HG03575 (cell line): ENCODE data around the gene MYH15.
"Not testable (repeated sequence)": the region's sequence is repeated elsewhere in the genome, so short reads cannot be mapped to it uniquely, and the experiment has no call there.

Experiments used
- ATAC-seq: cut with Tn5 transposase; IDR thresholded peaks from one replicate; pipeline ENCODE4 v1.9.1; 2021; ENCODE audit not compliant: unreplicated experiment, insufficient number of reproducible peaks, low FRiP score; ENCODE audit errors: extremely low read depth

The MYH15 gene

DNA sequence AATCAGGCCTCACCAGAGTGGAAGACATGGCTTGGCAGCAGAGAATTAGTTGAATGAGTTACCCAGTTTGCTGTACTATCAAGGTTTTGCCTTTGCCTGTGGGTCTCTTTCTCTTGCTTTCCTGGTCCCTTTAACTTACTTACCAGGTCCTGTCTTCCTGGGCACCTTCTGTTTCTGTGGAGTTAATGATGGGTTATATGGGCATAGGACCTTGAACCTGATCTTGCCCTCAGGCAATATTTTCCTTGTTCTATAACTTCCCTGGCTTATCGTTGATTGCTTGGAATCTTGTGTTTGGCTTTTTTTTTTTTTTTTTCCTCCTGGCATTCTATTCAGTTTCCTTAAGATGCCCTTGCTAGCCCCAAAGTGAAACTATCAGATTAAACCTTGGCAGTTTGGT, 107.2 kb downstream of the MYH15 start:
- ATAC-seq, result no peak

DNA sequence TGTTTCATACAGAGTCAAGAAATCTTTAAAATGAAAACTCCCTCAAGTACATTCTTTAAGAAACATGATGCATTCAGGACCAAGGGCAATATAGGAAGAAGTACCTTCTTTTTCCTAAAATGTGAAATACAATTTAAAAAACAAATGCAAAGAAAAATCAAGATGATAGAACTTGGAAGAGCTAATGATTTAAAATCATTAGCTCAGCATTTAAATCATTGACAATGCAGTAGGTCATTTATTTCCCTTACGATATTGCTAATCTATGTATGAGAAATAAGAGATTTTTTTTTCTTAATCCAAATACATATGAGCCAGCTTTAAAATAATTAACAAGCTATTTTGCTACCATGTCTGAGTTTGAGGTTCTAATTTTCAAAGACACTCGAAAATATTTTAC, 108.6 kb downstream of the MYH15 start:
- ATAC-seq, result no peak

DNA sequence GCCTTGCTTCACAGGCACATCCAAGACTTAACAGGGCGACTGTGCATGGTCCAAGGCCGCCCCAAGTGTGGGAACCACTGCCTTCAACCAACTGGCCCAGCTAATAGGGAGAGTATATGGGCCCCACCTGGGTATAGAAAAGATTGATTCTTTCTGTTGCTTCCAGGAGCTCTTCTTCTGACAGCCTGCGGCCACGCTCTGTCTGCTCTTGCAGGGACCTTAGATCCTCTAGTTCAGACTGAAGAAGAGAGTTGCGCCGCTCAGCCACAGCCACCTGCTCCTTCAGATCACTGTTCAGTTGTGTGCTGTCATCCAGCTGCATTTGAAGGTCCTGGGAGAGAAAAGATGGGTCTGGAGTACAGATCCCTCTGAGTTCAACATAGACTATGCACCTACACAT, 111.9 kb downstream of the MYH15 start:
- ATAC-seq, result no peak

DNA sequence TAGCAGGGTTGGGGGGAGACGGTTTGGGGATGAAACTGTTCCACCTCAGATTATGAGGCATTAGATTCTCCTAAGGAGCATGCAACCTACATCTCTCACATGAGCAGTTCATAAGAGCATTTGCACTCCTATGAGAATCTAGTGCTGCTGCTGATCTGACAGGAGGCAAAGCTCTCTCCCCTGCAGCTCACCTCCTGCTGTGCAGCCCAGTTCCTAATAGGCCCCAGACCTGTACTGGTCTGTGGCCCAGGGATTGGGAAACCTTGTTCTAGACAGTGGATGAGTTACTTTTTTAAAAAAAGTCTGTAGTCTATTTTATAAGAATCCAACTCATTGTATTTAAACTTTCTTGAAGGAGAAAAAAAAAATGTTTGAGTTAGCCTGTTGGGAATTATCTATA, 114.1 kb downstream of the MYH15 start:
- ATAC-seq, result no peak

DNA sequence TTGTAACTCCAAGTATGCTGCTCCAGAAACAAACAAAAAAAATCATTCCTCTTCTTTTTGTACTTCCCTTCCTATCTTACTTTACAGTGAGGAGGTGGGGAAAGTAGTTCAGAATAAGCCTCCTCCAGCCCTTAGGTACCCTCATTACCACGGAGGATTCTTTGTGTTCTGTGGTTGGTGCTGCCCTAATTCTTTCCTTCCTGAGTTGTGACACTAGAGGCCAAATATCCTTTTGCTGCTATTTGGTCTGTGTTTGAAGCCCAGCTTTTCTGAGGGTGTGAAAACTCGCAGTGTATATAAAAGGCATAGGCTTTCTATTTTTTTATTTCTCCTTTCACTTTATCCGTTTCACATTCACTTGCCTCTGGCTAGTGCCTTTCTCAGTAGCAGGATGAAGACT, 115.8 kb downstream of the MYH15 start:
- ATAC-seq, result no peak

DNA sequence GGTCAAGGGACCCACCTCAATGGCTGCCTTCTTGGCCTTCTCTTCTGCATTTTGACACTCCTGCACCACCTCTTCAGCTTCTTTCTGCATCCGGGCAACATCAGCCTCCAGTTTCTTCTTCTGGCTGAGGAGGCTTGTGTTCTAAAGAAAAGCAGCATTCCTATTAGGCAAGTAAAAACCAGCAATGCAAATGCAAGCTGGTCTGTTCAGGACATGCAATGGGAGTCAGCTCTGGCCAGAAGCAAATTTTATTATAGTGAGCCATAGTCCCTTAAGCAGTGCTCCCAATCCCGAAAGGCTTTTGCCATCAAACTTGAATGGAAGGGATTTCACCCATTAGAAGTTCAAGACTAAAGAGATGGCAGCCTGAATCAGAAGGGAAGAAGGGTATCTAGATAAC, 116.4 kb downstream of the MYH15 start:
- no peak for ATAC-seq

DNA sequence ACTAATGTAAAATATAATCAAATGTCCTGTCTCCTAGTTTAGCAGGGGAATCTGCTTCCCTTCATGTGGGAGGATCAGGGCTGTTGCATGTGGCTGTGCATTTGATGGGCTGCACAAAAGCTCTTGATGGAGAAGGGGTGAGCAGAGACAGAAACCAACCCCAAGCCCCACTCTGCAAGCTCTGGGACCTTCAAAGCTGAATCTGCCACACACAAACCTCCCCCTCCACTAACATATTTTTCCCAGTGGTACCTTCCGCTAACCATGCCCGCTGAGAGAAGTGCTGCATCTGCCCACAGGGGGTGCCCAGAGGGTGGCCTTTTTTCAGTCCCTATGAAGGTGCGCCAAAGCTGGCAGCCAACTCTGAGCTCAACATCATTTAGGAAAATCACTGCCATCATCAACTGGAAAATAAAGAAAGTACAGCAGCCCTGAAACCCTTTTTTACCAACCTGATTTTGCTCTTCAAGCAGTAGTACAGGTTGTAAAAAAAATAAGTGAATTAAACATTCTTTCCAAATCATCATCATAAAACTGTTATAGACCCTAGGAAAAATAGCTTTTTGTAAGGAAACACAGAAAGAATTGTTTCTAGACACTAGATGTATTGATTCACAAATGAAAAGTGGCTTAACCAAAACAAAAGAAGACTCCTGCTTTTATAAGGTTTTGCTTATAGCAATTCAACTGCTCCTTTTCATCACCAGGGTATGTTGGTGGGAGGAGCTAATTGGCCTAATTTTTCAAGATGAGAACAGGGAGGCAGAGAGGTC, 117.1 kb downstream of the MYH15 start:
- ATAC-seq, result no peak

DNA sequence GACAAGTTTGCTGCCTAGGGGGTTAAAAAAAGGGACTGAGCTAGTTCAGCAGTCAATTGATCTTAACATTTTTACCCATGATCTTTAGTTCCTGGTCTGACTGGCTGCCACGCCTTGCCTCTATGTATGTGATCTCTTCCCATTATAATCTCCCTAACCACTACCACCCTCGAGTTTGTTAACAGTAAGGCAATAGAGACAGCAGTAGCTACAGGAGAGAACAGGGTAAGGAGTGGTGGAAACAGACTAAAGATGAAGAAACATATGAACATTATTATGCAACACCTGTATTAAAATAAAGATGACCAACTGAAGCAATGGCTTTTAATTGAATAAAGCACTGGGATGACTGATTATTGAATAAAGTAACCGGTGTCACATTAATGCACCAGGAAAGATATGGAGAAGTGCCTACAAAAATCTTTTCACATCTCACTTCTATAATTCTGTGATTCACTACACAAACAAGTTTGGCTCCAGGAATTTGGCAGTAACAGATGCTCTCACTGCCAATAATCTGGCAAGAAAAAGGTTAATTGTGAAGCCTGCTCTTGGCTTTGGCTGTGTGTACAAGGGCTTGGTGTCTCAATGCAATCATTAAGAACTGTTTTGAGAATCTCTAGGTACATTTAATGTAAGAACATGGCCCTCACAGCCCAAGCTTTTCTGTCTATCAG, 118.3 kb downstream of the MYH15 start:
- no peak for ATAC-seq

DNA sequence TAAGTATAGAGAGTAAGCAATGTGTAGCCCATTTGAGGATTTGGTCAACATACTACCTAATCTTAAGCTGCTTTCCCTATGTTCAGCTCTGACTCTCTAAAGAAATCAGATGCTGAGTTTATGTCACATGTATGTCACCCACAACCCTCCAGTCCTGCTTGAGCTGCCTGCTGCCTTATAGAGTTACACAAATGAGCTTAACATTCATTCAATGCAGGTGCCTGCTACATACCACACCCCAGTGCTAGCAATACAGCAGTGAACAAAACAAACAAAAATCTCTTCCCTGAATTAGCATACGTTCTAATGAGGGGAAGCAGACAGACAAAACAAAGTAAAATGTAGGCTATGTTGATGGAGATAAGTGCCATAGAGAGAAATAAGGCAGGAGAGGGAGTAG, 121.0 kb downstream of the MYH15 start:
- ATAC-seq, result no peak

DNA sequence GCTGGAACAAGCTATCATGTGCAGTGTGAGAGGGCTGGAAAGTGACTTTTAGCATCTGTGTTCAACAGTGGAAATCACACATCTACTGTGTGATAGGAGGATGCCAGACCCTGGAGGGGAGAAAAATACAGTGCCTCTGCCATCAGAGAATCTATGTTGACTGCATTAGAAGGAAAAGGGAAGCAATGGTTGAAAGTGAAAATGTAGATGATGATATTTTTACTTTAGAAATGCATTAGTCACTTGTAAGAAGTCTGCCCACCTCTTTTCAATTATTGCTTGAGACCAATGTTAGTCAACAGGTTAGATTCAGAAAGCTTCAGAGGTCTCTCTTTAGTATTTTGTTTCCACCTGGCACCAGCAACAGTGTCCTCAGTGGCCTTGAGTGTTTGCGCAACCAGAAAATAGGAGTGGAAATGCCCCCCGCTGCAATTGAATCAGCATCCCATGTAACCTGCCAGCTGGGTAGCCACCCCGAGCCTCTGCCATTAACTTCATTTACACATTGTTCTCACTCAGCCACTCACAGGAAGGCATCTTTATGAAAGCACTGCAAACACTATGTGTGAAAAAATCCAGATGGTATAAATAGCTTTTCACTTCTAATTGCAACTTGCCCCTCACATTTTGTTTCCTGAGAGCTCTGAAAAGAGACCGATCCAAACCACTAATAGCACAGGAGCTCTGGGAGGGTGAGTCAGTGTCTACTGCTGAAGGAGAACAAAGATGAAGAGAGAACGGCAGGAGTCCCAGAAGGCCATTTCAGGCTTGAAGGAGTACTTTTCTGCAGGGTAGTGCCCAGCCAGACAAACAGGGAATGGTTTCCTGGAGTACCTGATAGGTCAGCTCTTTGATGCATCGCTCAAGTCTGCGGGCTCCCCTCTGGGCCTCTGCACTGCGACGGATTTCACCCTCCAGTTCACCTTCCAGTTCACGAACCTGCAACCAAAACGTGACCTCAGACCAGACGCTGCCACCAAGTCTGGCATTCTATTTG, 122.0 kb downstream of the MYH15 start:
- ATAC-seq, result peak; percentile 57

DNA sequence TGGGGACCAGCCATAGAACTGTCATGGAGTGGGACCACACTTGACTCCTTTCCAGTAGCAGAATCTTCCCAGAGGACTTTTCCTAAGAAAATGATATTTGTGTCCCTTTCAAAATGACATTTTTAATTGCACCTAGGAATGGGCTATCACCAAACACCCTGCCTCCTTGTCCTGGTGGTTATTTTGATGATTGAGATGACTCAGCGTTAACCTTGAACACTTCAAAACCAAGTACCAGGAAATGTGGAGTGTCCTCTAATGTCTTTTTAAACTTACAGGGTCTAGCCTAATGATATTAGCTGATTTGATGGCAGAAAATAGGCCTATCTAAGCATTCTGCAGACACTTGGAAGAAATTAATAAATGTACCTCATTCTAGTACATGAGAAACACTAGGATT, 123.3 kb downstream of the MYH15 start:
- no peak for ATAC-seq

DNA sequence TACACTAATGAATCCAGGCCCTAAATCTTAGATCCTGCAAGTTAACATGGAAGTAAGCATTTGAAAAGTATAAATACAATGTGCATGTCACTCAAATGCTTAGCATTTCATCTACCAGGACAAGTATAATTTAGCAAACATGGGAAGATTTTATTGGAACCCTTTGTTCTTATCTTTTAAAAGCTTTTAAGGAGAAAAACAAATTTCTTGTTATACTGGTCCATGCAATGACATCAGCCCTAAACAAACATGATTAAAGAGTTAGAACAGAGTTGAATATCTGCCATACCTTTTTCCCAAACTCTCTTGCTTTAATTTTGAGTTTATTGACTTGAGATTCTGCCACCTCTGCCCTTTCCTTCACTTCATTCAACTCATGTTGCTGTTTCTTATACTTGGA, 127.1 kb downstream of the MYH15 start:
- no peak for ATAC-seq

DNA sequence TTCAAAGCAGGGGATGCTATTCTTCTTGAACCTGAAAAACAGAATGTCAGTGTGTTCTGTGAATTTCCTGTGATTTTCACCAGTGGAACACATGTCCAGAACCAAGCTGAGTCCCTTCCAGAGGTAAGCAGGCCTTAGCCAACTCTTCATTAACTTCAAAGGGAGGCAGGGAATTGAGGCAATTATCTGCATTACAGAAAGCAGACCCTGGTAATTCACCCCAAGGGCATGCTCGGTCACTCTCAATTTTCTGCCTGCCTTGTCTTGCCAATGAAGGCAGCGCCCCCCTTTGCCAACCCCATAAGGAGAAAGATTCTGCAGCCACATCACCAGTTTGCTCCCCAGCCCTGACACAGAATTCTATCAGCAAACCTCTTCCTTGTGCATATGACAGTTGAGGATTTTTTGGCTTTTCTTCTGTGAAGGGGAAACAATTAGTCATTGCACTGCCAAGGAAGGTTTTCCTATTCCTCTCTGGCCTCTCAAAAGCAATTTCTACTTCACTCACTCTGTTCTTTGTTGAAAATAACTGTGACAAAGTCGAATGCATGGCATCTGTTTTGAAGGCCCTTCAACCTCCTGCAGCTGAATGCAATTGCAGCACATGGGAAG, 128.8 kb downstream of the MYH15 start:
- no peak for ATAC-seq

DNA sequence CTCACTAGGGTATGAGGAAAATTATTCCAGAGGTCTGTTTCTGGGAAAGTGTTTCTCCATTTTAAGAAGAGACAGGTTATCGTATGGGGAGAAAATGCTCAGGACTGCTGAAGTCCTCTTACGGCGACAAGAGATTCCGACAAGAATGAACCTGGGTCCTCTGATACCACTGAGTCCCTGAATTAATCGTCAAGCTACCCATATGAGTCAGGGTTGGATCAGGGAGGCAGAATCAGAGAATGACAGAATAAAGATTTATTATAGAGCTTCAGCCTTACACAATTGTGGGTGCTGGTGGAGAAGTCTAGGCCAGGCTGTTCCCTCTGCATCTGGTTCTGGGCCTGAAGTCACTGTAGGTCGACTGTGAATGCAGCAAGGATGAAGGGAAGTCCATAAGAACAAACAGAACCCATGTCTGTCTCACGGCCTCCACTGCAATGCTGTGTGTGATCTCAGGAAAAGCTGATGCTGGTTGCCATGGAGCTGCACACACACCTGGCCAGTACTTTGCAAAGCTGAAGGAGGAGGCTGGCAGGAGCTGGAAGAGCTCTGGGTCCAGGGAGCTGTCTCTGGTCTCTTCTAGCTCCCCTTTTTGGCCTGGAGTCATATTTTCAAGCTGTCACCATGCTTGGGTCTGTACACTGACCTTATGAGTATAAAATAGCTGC, 130.1 kb downstream of the MYH15 start:
- no peak for ATAC-seq

DNA sequence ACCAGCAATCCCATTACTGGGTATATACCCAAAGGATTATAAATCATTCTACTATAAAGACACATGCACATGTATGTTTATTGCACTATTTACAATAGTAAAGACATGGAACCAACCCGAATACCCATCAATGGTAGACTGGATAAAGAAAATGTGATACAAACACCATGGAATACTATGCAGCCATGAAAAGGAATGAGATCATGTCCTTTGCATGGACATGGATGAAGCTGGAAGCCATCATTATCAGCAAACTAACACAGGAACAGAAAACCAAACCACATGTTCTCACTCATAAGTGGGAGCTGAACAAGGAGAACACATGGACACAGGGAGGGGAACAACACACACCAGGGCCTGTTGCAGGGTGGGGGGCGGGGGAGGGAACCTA, 131.4 kb downstream of the MYH15 start:
- not testable (repeated sequence) for ATAC-seq

DNA sequence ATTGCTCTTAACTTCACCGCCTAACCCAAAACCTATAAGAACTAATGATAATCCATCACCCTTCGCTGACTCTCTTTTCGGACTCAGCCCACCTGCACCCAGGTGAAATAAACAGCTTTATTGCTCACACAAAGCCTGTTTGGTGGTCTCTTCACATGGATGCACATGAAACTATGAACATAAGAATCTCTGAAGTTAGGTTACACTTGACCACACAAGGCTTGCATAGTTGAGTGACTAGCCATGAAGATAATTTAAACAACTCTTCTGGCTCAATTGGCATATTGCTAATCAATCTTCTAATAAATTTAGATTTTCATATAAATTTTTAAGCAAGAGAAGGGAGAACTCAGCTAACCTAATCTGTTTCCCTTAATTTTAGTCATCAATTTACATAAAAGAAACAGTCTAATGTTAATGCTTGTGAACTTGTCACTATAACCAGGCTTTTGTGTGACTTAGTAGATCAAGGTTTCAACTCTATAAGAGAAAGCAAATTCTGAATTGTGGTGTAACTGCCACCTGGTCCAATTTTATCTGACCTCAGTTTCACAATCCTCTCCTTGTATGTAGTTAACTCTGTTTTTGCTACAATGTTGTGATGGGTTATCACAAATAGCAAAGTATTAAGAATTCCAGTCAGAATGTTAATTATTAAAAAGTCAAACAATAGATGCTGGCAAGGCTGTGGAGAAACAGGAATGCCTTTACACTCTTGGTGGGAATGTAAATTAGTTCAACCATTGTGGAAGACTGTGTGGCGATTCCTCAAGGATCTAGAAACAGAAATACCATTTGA, 132.0 kb downstream of the MYH15 start:
- ATAC-seq, result no peak

DNA sequence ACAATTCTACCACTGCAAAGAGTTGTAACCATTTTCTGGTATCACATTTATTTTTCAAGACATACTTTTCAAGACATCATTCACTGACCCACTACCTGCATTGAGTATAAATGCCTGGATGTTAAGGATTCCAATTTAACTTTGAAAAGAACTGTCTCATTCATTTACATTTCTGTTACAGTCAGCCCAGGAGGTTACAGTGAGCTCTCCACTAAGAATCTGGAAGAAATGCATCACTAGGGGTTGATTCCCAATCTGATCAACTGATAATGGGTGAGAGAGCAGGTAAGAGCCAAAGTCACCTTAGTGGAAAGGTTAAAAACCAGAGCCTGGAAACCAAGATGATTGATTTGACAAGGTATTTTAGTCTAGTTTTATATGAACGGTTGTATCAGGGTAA, 133.0 kb downstream of the MYH15 start:
- ATAC-seq, result no peak

DNA sequence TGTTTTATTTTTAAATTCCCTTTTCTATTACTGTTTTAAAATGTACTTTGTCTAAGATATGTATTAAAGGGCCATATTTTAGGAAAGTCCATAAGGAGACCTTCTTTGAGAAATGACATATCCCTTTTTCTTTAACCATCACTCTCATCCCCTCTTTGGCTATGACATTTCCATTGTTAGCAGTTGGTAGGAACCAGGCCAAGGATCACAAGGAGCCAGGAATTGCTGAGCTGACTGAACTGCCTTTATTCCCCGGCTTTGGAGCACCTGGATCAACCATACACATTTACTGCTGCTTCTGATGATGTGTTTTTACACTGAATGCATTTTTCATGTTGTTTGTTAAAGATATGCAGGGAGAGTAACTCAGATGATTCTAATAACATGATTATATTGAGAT, 134.4 kb downstream of the MYH15 start:
- ATAC-seq, result no peak
